ENCODE results near the gene RETN. TPM values are rescaled to one million over a fixed set of nuclear protein-coding genes. Genes with fewer than 3 reads are reported as not detected.
A peak's percentile ranks its signal among the peaks of the same experiment; 100 is the strongest.

The RETN gene
- polyA plus RNA-seq, 1 donor: 1.1 TPM

- Histone ChIP-seq H3K36me3 (ENCODE audit: control insufficient read depth, insufficient read depth, low read length) (no peaks in the 10 kb centered on the region), H3K27ac (ENCODE audit: low read length) (no peak within 1 kb of the TSS), H3K4me1 (ENCODE audit: control insufficient read depth, insufficient read depth, low read length) (peaks cover 4% of the 10 kb centered on the region), H3K9me3 (ENCODE audit: control insufficient read depth, low read depth, low read length) (no peaks in the 10 kb centered on the region), H3K4me3 (ENCODE audit: low read length) (no peak within 1 kb of the TSS), H3K27me3 (ENCODE audit: control insufficient read depth, insufficient read depth, low read length) (peaks cover 35% of the 10 kb centered on the region)
- no peak for DNase-seq
- WGBS (ENCODE audit: insufficient coverage, low lambda C conversion rate): no CpG with 5 or more reads among the region's 10 CpGs
Measured at GRCh38 chr19:7676854-7677253, 8.0 kb downstream of the RETN start, which contains the start of gene MCEMP1. Gene MCEMP1 (plus strand): TSS chr19:7677090. CDS start chr19:7677121, 31 bp downstream.

DNA sequence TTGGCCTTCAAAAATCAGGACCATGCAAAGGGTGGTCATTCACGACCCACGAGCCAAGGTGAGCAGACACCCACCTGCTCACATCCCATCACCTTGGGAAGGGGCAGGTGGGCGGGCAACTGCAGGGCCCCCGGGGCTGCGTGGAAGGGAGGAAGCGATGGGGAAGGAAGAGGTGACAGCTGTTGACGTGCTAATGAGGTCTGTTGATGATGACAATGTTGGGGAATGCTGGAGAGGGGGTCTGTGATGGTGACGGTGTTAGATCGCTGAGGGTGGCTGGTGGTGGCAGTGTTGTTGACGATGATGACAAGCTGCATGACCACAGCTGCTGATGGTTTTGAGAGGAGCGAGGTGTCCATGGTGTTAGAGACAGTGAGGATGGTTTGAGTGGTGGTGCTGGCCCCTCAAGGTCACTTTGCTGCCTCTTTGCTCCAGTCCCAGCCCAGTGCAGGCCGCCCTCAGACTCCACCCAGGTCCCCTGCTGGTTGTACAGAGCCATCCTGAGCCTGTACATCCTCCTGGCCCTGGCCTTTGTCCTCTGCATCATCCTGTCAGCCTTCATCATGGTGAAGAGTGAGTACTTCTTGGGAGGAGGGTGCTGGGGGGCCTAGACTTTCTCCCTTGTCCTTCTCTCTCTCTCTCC, 8.9 kb downstream of the RETN start:
- WGBS (ENCODE audit: insufficient coverage, low lambda C conversion rate): no CpG with 5 or more reads among the region's 12 CpGs
- peaks cover 4% of the 10 kb centered on the region for H3K4me1 ChIP-seq (ENCODE audit: control insufficient read depth, insufficient read depth, low read length)
- no peak overlapping the region for H3K4me3 ChIP-seq (ENCODE audit: low read length)
- H3K9me3 ChIP-seq (ENCODE audit: control insufficient read depth, low read depth, low read length): peaks cover 5% of the 10 kb centered on the region
- H3K36me3 ChIP-seq (ENCODE audit: control insufficient read depth, insufficient read depth, low read length): peaks cover 4% of the 10 kb centered on the region
- peaks cover 29% of the 10 kb centered on the region for H3K27me3 ChIP-seq (ENCODE audit: control insufficient read depth, insufficient read depth, low read length)
- no peak overlapping the region for H3K27ac ChIP-seq (ENCODE audit: low read length)
- no peak for DNase-seq

DNA sequence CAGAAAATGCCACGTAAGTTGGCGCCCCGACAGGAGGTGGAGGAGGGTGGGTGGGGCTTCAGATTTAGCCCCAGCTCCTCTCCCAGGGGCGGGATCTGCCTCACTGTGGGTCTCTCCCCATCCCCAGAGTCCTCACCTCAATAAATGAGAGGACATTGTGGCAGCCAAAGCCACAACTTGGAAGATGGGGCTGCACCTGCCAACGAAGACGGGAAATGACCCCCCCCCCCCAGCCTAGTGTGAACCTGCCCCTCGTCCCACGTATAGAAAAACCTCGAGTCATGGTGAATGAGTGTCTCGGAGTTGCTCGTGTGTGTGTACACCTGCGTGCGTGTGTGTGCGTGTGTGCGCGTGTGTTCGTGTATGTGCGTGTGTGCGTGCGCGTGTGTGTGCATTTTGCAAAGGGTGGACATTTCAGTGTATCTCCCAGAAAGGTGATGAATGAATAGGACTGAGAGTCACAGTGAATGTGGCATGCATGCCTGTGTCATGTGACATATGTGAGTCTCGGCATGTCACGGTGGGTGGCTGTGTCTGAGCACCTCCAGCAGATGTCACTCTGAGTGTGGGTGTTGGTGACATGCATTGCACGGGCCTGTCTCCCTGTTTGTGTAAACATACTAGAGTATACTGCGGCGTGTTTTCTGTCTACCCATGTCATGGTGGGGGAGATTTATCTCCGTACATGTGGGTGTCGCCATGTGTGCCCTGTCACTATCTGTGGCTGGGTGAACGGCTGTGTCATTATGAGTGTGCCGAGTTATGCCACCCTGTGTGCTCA, 10.3 kb downstream of the RETN start:
- no CpG with 5 or more reads among the region's 30 CpGs for WGBS (ENCODE audit: insufficient coverage, low lambda C conversion rate)
- Histone ChIP-seq H3K36me3 (ENCODE audit: control insufficient read depth, insufficient read depth, low read length) (peaks cover 10% of the 10 kb centered on the region), H3K9me3 (ENCODE audit: control insufficient read depth, low read depth, low read length) (peaks cover 5% of the 10 kb centered on the region), H3K4me1 (ENCODE audit: control insufficient read depth, insufficient read depth, low read length) (peaks cover 4% of the 10 kb centered on the region), H3K27ac (ENCODE audit: low read length) (no peak overlapping the region), H3K4me3 (ENCODE audit: low read length) (no peak overlapping the region), H3K27me3 (ENCODE audit: control insufficient read depth, insufficient read depth, low read length) (peaks cover 25% of the 10 kb centered on the region)
- peak in 1 of 2 donors; percentile 35 for DNase-seq

DNA sequence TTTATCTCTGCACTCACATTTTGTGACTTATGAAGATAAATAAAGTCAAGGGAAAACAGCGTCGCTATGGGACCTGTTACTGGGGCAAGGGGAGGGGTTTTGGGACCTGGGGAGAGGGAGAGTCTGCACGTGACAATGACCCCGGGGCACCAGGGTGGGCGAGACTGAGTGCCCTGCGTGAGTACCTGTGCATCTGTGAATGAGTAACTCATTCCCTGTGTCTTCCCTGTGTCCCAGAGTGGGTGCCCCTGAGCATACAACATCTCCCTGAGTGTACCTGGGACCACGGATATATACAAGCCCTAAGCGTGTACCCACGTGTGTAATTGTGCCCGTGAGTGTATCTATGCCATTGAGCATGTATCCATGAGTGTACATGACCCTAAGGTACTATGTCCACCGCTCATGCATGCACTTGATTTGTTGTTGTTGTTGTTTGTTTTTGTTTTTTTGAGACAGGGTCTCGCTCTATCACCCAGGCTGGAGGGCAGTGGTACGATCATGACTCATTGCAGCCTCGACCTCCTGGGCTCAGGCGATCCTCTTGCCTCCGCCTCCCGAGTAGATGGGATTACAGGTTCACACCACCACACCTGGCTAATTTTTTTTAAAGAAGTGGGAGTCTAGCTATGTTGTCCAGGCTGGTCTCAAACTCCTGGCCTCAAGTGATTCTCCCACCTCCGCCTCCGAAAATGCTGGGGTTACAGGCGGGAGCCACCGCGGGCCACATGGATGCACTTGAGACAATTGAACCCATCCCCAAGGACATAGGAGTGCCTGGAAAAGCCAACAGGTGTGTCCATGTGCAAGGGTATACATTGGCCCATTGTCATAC, 11.1 kb downstream of the RETN start:
- Histone ChIP-seq H3K27me3 (ENCODE audit: control insufficient read depth, insufficient read depth, low read length) (peaks cover 25% of the 10 kb centered on the region), H3K4me3 (ENCODE audit: low read length) (peak overlapping the region; percentile 35), H3K36me3 (ENCODE audit: control insufficient read depth, insufficient read depth, low read length) (peaks cover 10% of the 10 kb centered on the region), H3K27ac (ENCODE audit: low read length) (no peak overlapping the region), H3K4me1 (ENCODE audit: control insufficient read depth, insufficient read depth, low read length) (peaks cover 4% of the 10 kb centered on the region), H3K9me3 (ENCODE audit: control insufficient read depth, low read depth, low read length) (peaks cover 5% of the 10 kb centered on the region)
- 40% methylated on average over 2 of the region's 22 CpGs for WGBS (ENCODE audit: insufficient coverage, low lambda C conversion rate)
- no peak for DNase-seq

- Histone ChIP-seq H3K27ac (ENCODE audit: low read length) (peak within 1 kb of the TSS; percentile 48), H3K36me3 (ENCODE audit: control insufficient read depth, insufficient read depth, low read length) (peaks cover 12% of the 10 kb centered on the region), H3K9me3 (ENCODE audit: control insufficient read depth, low read depth, low read length) (peaks cover 5% of the 10 kb centered on the region), H3K4me3 (ENCODE audit: low read length) (peak within 1 kb of the TSS; percentile 92), H3K4me1 (ENCODE audit: control insufficient read depth, insufficient read depth, low read length) (peaks cover 4% of the 10 kb centered on the region), H3K27me3 (ENCODE audit: control insufficient read depth, insufficient read depth, low read length) (peaks cover 24% of the 10 kb centered on the region)
- no CpG with 5 or more reads among the region's 79 CpGs for WGBS (ENCODE audit: insufficient coverage, low lambda C conversion rate)
- DNase-seq: peak; percentile 86 to 87
Measured at GRCh38 chr19:7680606-7681339, 11.9 kb downstream of the RETN start, which contains the start of gene TRAPPC5. Gene TRAPPC5 (plus strand): TSS chr19:7680833. CDS start chr19:7682254, 1,421 bp downstream.

DNA sequence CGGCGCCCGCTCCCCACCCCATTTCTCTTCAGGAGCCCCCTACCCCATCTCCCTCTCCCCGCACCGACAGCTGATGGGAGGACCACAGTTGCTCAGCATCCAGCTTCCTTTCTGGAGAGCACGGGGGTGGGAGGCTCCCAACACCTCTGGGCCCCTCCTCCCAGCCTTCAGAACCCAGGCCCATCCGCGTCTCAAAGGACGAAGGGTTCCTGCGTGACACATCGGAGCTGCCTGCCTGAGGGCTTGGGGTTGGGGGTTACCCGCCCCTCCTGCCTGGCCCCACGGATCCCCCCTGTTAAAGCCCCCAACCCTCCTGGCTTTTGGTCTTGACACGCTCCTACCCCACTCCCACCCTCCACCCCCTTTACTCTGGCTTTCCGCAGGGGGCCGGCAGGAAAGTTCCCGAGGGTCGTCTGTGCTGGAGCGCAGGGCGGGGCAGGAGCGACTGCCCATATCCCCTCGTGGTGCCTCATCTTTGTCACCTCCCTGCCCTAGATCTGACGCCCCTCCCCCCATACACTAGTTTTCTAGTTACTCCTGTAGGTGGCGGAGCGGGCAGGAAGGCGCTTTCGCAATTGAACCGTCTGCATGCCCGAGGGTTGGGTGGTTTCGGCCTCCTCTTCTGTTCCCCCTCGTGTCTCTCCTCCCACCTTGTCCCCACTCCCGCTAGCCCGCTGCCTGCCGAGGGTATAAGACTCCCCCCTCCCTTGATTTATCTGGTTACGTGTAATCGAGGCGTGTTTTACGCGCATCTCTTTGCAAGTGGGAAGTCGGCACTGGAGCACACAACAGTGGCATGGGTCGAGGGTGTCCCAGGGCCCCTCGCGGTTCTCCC, 12.7 kb downstream of the RETN start:
- H3K27ac ChIP-seq (ENCODE audit: low read length): peak overlapping the region; percentile 48
- H3K36me3 ChIP-seq (ENCODE audit: control insufficient read depth, insufficient read depth, low read length): peaks cover 12% of the 10 kb centered on the region
- peaks cover 4% of the 10 kb centered on the region for H3K4me1 ChIP-seq (ENCODE audit: control insufficient read depth, insufficient read depth, low read length)
- peaks cover 5% of the 10 kb centered on the region for H3K9me3 ChIP-seq (ENCODE audit: control insufficient read depth, low read depth, low read length)
- peak overlapping the region; percentile 92 for H3K4me3 ChIP-seq (ENCODE audit: low read length)
- no CpG with 5 or more reads among the region's 43 CpGs for WGBS (ENCODE audit: insufficient coverage, low lambda C conversion rate)
- DNase-seq: peak; percentile 70 to 80
- H3K27me3 ChIP-seq (ENCODE audit: control insufficient read depth, insufficient read depth, low read length): peaks cover 20% of the 10 kb centered on the region

GRCh38 chr19:7682175-7682855, 13.5 kb downstream of the RETN start:
- WGBS (ENCODE audit: insufficient coverage, low lambda C conversion rate): no CpG with 5 or more reads among the region's 74 CpGs
- Histone ChIP-seq H3K36me3 (ENCODE audit: control insufficient read depth, insufficient read depth, low read length) (peaks cover 12% of the 10 kb centered on the region), H3K27me3 (ENCODE audit: control insufficient read depth, insufficient read depth, low read length) (peaks cover 13% of the 10 kb centered on the region), H3K4me3 (ENCODE audit: low read length) (peak overlapping the region; percentile 92), H3K27ac (ENCODE audit: low read length) (no peak overlapping the region), H3K9me3 (ENCODE audit: control insufficient read depth, low read depth, low read length) (peaks cover 5% of the 10 kb centered on the region), H3K4me1 (ENCODE audit: control insufficient read depth, insufficient read depth, low read length) (peaks cover 4% of the 10 kb centered on the region)
- no peak for DNase-seq

DNA sequence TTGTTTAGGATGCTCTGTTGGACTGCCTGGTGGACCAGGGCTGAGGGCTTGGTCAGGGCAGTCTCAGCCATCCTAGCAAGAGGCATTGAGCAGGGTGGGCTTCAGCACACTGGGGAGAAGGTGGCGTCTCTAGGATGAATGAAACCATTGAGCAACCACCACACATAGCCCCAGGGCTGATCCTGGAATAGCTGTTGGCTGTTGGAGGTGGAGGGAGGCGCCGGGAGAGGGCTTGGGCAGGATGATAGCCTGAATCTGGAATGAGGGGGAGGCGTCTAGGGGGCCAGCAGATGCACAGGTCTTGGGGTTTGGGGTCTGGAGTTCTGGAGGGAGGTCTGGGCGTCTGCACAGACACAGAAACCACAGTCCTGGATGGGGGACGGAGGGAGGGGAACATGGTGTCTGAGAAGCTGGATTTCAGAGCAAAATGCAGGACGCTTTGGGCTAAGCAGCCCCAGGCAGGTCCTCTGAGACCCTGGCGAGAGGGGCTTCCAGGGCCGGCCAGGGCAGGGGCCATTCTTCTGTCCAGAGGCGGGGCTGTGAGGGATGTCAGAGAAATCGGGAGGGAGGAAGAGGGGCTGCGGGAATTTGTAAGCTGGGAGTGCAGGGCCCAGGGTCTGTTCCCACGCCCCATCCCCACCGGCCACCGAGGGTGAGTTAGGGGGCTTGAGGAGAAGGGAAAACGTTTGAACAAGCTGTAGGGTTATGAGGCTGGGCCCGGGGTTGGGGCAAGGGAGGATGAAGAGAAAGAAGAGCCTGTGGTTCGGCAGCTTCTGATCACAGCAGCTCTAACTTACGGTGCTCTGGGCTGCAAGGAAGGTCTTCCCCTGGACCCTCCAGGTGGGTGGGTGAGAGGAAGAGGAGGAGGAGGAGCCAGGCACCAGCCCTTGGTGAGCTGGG, 16.9 kb downstream of the RETN start:
- Histone ChIP-seq H3K27me3 (ENCODE audit: control insufficient read depth, insufficient read depth, low read length) (peaks cover 22% of the 10 kb centered on the region), H3K9me3 (ENCODE audit: control insufficient read depth, low read depth, low read length) (peaks cover 5% of the 10 kb centered on the region), H3K36me3 (ENCODE audit: control insufficient read depth, insufficient read depth, low read length) (peaks cover 12% of the 10 kb centered on the region), H3K27ac (ENCODE audit: low read length) (no peak overlapping the region), H3K4me1 (ENCODE audit: control insufficient read depth, insufficient read depth, low read length) (no peaks in the 10 kb centered on the region), H3K4me3 (ENCODE audit: low read length) (no peak overlapping the region)
- WGBS (ENCODE audit: insufficient coverage, low lambda C conversion rate): no CpG with 5 or more reads among the region's 19 CpGs
- DNase-seq: no peak

Measured in large intestine (tissue), 3 donors.